ENCODE data around the gene TAGLN2.

TAGLN2 gene

DNA sequence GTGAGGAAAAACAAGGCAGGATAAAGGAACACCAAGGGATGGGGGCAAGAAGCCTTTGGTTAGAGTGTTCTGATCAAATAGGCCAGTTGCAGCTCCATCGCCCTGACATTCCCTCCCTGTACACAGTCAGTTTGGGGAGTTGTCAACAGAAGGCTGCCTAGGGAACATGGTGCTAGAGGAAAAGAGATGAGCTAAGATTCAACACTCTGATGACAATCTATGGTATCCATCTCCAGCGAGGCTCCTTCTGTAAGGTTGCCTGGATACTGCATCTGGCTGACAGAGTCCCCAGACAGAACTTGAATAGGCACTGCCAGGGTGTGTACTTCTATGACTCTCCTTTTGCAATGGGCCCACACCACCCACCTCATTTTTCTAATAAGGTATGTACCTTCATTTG is 40.0 kb upstream of the TAGLN2 start:
- DNase-seq (ENCODE audit: low spot score), result no peak
- in situ Hi-C loops (cut with MboI; ENCODE audit: low pct_unique_long_range_greater_than_20kb, low sequenced_read_pairs, unreplicated experiment), result no loop called here
- TF ChIP-seq, protein P1, sequence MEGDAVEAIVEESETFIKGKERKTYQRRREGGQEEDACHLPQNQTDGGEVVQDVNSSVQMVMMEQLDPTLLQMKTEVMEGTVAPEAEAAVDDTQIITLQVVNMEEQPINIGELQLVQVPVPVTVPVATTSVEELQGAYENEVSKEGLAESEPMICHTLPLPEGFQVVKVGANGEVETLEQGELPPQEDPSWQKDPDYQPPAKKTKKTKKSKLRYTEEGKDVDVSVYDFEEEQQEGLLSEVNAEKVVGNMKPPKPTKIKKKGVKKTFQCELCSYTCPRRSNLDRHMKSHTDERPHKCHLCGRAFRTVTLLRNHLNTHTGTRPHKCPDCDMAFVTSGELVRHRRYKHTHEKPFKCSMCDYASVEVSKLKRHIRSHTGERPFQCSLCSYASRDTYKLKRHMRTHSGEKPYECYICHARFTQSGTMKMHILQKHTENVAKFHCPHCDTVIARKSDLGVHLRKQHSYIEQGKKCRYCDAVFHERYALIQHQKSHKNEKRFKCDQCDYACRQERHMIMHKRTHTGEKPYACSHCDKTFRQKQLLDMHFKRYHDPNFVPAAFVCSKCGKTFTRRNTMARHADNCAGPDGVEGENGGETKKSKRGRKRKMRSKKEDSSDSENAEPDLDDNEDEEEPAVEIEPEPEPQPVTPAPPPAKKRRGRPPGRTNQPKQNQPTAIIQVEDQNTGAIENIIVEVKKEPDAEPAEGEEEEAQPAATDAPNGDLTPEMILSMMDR (IDR thresholded peaks at IDR 0.05; ENCODE audit: extremely low read depth, insufficient read depth, missing control alignments), result no peak

DNA sequence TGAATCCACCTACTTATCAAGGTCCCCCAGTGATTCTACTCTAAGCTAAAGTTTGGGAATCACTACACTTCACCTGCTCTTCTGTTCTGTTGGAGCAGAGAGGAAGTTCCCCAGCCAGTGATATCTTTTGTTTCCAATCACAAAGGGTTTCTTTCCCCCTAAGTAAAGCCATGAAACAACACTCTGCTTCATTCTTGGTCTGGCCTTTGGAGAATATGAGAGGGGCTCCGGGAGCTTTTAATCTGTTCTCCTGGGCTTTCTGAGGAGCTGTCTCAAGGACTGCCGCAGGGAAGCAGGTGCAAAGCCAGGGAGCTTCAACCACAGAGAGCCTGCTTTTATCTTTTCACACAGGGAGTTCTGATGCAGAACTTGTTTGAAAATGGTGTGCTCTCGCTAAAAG is 38.8 kb upstream of the TAGLN2 start:
- in situ Hi-C loops (cut with MboI; ENCODE audit: low pct_unique_long_range_greater_than_20kb, low sequenced_read_pairs, unreplicated experiment), result no loop called here
- TF ChIP-seq, protein P1 (IDR thresholded peaks at IDR 0.05; ENCODE audit: extremely low read depth, insufficient read depth, missing control alignments), result no peak
- DNase-seq (ENCODE audit: low spot score), result no peak

DNA sequence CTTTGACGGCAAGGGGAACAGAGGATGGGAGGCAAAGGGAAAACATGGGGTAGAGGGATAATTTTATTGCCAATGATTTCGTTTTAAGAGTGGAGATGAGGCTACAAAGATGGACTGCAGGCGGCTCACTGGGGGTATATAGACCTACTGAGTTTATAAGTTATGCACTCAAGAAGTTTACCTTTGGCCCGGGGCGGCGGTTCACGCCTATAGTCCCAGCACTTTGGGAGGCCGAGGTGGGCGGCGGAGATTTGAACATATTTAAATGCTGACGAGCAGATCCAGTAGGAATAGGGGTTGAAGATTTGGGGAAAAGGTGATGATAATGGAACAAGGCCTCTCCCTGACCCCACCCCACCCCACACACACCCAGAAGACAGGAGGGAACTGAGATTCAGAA is 36.9 kb upstream of the TAGLN2 start:
- no peak for DNase-seq (ENCODE audit: low spot score)
- in situ Hi-C loops (cut with MboI; ENCODE audit: low pct_unique_long_range_greater_than_20kb, low sequenced_read_pairs, unreplicated experiment), result no loop called here
- TF ChIP-seq, protein P1 (IDR thresholded peaks at IDR 0.05; ENCODE audit: extremely low read depth, insufficient read depth, missing control alignments), result no peak

DNA sequence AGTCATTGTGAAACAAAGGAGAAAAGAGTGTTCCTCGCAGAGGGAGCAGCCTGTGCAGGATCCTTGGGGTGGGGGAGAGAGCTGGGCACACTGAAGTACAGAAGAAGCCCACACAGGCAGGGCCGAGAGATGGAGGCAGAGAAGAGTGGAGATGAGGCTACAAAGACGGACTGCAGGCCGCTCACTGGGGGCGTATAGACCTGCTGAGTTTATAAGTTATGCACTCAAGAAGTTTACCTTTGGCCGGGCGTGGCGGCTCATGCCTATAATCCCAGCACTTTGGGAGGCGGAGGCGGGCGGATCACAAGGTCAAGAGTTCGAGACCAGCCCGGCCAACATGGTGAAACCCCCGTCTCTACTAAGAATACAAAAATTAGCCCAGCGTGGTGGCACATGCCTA is 36.3 kb upstream of the TAGLN2 start:
- TF ChIP-seq, protein P1 (IDR thresholded peaks at IDR 0.05; ENCODE audit: extremely low read depth, insufficient read depth, missing control alignments), result no peak
- no peak for DNase-seq (ENCODE audit: low spot score)
- in situ Hi-C loops (cut with MboI; ENCODE audit: low pct_unique_long_range_greater_than_20kb, low sequenced_read_pairs, unreplicated experiment), result no loop called here

DNA sequence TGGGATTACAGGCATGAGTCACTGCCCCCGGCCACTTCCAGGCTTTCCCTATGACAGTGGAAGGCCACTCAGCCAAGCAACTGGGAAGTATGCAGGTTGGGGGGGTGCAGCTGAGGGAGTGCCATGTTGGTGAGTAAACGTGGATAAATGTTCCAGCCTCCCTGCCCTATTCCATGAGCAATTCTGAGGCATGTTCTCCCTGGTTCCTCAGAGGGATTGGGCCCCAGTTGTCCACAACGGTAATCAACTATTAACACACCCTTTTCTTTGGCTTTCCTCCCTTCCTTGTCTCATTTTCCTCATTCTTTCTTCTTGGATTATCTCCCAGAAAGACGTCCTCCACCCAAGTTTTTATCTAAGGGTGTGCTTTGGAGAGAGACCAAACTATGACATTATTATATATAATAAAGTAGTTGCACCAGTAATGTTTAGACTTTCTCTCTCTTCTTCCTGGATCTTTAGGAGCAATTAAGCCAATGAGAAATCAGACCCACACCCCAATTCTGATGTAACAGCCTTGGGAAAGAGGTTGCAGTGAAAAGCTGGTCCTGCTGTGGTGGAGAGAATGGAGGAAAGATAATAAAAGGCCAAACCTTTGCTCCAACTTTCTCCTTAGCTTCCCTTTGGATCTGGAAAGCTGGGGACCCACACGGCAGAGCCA is 35.5 kb upstream of the TAGLN2 start:
- no peak for DNase-seq (ENCODE audit: low spot score)
- TF ChIP-seq, protein P1 (IDR thresholded peaks at IDR 0.05; ENCODE audit: extremely low read depth, insufficient read depth, missing control alignments), result no peak
- in situ Hi-C loops (cut with MboI; ENCODE audit: low pct_unique_long_range_greater_than_20kb, low sequenced_read_pairs, unreplicated experiment), result no loop called here

DNA sequence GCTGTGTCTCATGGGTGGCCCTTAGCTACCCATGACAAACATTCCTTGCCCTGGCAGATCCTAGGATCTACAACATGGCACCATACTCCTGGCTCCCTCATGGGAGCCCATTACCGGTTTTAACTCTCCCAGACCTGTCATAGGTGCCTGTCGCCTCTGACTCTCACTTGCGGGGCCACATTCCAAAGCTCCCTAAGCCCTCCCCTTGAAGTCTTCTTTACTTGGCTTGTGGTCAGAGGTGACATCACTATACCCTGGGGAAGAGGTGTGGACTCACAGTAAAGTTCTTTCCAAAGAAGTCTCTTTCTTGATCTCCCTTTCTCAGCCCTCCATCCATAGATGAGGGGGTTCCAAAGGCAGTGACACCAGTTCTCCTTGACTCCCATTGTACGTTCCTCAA is 34.1 kb upstream of the TAGLN2 start:
- DNase-seq (ENCODE audit: low spot score), result no peak

More for the DNA sequence above, 34.1 kb upstream of the TAGLN2 start:
- TF ChIP-seq, protein P1 (IDR thresholded peaks at IDR 0.05; ENCODE audit: extremely low read depth, insufficient read depth, missing control alignments), result no peak
- in situ Hi-C loops (cut with MboI; ENCODE audit: low pct_unique_long_range_greater_than_20kb, low sequenced_read_pairs, unreplicated experiment), result no loop called here

All from GM13977 (cell line).